Neural progenitor cell (in vitro differentiated cells): Measurements from ENCODE around the gene ABTB2. TPM values are rescaled to one million over a fixed set of nuclear protein-coding genes. Genes with fewer than 3 reads are reported as not detected.

Experiments
- DNase-seq: peaks from one replicate; pipeline ENCODE4 v3.0.0-alpha.2; 2016; ENCODE audit warnings: low spot score
- H2AFZ ChIP-seq: fragments of 200-600 bp; sonication (generic); replicated peaks from 2 replicates; pipeline ENCODE4 v1.6.1; 2016; ENCODE audit warnings: antibody characterized with exemption
- H3F3A ChIP-seq: fragments of 200-600 bp; sonication (generic); 2 replicates; pipeline ENCODE4 v1.6.1; 2016; ENCODE audit warnings: antibody characterized with exemption, low read depth
- H3K27ac ChIP-seq: fragments of 200-600 bp; sonication (generic); 2 replicates; pipeline ENCODE4 v1.5.1; 2016; ENCODE audit warnings: mild to moderate bottlenecking
- H3K27me3 ChIP-seq: fragments of 200-600 bp; sonication (generic); 2 replicates; pipeline ENCODE4 v1.6.1; 2016; ENCODE audit warnings: mild to moderate bottlenecking, moderate library complexity
- H3K36me3 ChIP-seq: fragments of 200-600 bp; sonication (generic); 2 replicates; pipeline ENCODE4 v1.5.1; 2016
- H3K4me1 ChIP-seq: fragments of 200-600 bp; sonication (generic); 2 replicates; pipeline ENCODE4 v1.6.1; 2016; ENCODE audit warnings: mixed run types
- H3K4me2 ChIP-seq: fragments of 200-600 bp; sonication (generic); 2 replicates; pipeline ENCODE4 v1.6.1; 2016
- H3K4me3 ChIP-seq: fragments of 200-600 bp; sonication (generic); 2 replicates; pipeline ENCODE4 v1.5.1; 2016
- H3K79me2 ChIP-seq: fragments of 200-600 bp; sonication (generic); 2 replicates; pipeline ENCODE4 v1.6.1; 2016; ENCODE audit warnings: low read depth
- H3K9ac ChIP-seq: fragments of 200-600 bp; sonication (generic); 2 replicates; pipeline ENCODE4 v1.6.1; 2016
- H3K9me3 ChIP-seq: fragments of 200-600 bp; sonication (generic); 2 replicates; pipeline ENCODE4 v1.5.1; 2016; ENCODE audit warnings: low read depth
- H4K20me1 ChIP-seq: fragments of 200-600 bp; sonication (generic); 2 replicates; pipeline ENCODE4 v1.6.1; 2016; ENCODE audit warnings: low read depth
- H3K27ac Mint-ChIP-seq: 3 replicates; pipeline ENCODE4 v1.8.0; 2021; ENCODE audit warnings: mixed read lengths
- H3K27me3 Mint-ChIP-seq: 2 replicates; pipeline ENCODE4 v1.8.0; 2022; ENCODE audit warnings: low read depth, mild to moderate bottlenecking, inconsistent platforms, moderate library complexity, mixed read lengths; ENCODE audit not compliant: insufficient read depth
- H3K36me3 Mint-ChIP-seq: 3 replicates; pipeline ENCODE4 v1.8.0; 2021; ENCODE audit warnings: mixed read lengths
- H3K4me1 Mint-ChIP-seq: 3 replicates; pipeline ENCODE4 v1.8.0; 2021; ENCODE audit warnings: mixed read lengths
- H3K4me3 Mint-ChIP-seq: 3 replicates; pipeline ENCODE4 v1.8.0; 2021; ENCODE audit warnings: mild to moderate bottlenecking, moderate library complexity, mixed read lengths
- H3K9me3 Mint-ChIP-seq: 3 replicates; pipeline ENCODE4 v1.8.0; 2020; ENCODE audit warnings: mixed read lengths
- EZH2 ChIP-seq: fragments of 200-600 bp; sonication (generic); IDR thresholded peaks from 2 replicates; pipeline ENCODE4 v1.6.1; 2017; ENCODE audit warnings: antibody characterized with exemption, mild to moderate bottlenecking, moderate library complexity
- EZH2phosphoT487 ChIP-seq: fragments of 200-600 bp; sonication (generic); IDR thresholded peaks from 2 replicates; pipeline ENCODE4 v1.6.1; 2017; ENCODE audit warnings: antibody characterized with exemption
- total RNA-seq: library from RNA; depleted of rRNA; stranded (reverse); fragments of >200 nt; gene quantifications from 2 replicates; pipeline ENCODE4 v1.2.3, GENCODE V29; 2015; ENCODE audit warnings: low replicate concordance
- TF ChIP-seq, protein P1 (sequence below): fragments of 200-600 bp; sonication (generic); IDR thresholded peaks from 2 replicates; pipeline ENCODE4 v1.5.1; 2017; ENCODE audit warnings: antibody characterized with exemption, mild to moderate bottlenecking

ABTB2 gene
- total RNA-seq, 1 donor from 2014 or later, result 0.37 TPM

DNA sequence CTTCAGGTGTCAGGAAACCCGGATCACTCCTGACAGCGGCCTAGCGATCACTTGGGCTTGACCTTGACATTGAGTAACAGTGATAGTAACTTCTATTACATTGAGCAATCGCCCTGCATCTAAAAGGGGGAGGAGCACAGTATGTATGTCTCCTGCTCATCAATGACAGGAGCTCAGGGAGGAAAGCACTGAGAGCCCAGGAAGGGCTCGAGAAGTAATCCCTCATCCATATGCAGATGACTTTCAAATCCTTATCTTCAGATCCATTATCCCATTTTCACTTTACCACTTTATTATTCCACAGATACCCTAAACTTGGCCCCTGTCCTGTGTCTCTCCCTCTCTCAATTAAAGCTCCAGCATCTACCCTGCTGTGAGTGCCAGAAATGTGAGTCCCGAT is 47.8 kb downstream of the ABTB2 start:
- Mint-ChIP-seq H3K36me3 (no peaks in the 10 kb centered on the region), H3K4me3 (no peak overlapping the region), H3K4me1 (peaks cover 10% of the 10 kb centered on the region), H3K27me3 (peaks cover 5% of the 10 kb centered on the region), H3K27ac (no peak overlapping the region), H3K9me3 (no peaks in the 10 kb centered on the region)
- no peak for TF ChIP-seq EZH2phosphoT487
- TF ChIP-seq EZH2, result no peak
- TF ChIP-seq, protein P1, sequence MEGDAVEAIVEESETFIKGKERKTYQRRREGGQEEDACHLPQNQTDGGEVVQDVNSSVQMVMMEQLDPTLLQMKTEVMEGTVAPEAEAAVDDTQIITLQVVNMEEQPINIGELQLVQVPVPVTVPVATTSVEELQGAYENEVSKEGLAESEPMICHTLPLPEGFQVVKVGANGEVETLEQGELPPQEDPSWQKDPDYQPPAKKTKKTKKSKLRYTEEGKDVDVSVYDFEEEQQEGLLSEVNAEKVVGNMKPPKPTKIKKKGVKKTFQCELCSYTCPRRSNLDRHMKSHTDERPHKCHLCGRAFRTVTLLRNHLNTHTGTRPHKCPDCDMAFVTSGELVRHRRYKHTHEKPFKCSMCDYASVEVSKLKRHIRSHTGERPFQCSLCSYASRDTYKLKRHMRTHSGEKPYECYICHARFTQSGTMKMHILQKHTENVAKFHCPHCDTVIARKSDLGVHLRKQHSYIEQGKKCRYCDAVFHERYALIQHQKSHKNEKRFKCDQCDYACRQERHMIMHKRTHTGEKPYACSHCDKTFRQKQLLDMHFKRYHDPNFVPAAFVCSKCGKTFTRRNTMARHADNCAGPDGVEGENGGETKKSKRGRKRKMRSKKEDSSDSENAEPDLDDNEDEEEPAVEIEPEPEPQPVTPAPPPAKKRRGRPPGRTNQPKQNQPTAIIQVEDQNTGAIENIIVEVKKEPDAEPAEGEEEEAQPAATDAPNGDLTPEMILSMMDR, result no peak
- Histone ChIP-seq H4K20me1 (no peaks in the 10 kb centered on the region), H2AFZ (no peak overlapping the region), H3K79me2 (no peaks in the 10 kb centered on the region), H3K36me3 (no peaks in the 10 kb centered on the region), H3K27me3 (no peaks in the 10 kb centered on the region), H3F3A (no peaks in the 10 kb centered on the region), H3K4me3 (no peak overlapping the region), H3K27ac (no peak overlapping the region), H3K4me2 (no peak overlapping the region), H3K4me1 (no peaks in the 10 kb centered on the region), H3K9ac (no peak overlapping the region), H3K9me3 (no peaks in the 10 kb centered on the region)
- no peak for DNase-seq

DNA sequence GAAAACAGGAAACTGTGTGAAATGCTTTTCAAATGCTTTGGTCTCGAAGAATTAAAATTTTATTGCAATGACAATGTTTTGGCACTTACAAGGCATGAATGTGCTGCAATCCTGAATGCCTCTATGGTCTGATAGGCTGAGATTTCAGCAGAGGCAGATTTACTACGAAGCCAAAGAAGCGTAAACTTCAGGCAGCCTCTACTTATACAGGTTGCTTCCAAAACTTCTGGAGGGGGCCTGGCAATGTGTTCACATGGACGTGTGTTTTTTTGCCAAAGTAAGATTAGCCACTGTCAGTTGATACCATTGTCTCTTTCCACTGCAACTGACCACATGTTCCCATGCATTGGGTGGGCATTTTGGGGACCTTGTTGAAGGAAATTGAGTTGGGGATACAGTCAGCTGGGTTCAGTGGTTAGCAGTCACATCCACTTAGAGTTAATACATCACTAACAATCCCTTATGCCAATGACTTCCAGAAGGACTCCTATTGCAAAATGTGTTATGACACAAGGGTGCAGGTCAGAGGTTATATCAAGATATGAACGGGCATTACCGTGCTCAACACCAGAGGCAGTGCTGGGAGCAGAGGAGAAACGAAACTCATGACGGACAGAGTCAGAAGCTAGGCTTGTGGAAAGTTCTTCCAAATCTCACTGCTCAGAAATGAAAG is 48.8 kb downstream of the ABTB2 start:
- Mint-ChIP-seq H3K4me3 (no peak overlapping the region), H3K9me3 (no peaks in the 10 kb centered on the region), H3K4me1 (peaks cover 10% of the 10 kb centered on the region), H3K36me3 (no peaks in the 10 kb centered on the region), H3K27me3 (peaks cover 6% of the 10 kb centered on the region), H3K27ac (no peak overlapping the region)
- TF ChIP-seq EZH2, result no peak
- H3K4me2 ChIP-seq, result no peak overlapping the region
- H3K4me3 ChIP-seq, result no peak overlapping the region
- no peaks in the 10 kb centered on the region for H3K27me3 ChIP-seq
- DNase-seq, result no peak
- no peaks in the 10 kb centered on the region for H3K79me2 ChIP-seq
- H2AFZ ChIP-seq, result no peak overlapping the region
- H3K36me3 ChIP-seq, result no peaks in the 10 kb centered on the region
- no peak overlapping the region for H3K9ac ChIP-seq
- no peaks in the 10 kb centered on the region for H3K4me1 ChIP-seq
- no peak overlapping the region for H3K27ac ChIP-seq
- no peaks in the 10 kb centered on the region for H3F3A ChIP-seq
- no peaks in the 10 kb centered on the region for H3K9me3 ChIP-seq
- H4K20me1 ChIP-seq, result no peaks in the 10 kb centered on the region

DNA sequence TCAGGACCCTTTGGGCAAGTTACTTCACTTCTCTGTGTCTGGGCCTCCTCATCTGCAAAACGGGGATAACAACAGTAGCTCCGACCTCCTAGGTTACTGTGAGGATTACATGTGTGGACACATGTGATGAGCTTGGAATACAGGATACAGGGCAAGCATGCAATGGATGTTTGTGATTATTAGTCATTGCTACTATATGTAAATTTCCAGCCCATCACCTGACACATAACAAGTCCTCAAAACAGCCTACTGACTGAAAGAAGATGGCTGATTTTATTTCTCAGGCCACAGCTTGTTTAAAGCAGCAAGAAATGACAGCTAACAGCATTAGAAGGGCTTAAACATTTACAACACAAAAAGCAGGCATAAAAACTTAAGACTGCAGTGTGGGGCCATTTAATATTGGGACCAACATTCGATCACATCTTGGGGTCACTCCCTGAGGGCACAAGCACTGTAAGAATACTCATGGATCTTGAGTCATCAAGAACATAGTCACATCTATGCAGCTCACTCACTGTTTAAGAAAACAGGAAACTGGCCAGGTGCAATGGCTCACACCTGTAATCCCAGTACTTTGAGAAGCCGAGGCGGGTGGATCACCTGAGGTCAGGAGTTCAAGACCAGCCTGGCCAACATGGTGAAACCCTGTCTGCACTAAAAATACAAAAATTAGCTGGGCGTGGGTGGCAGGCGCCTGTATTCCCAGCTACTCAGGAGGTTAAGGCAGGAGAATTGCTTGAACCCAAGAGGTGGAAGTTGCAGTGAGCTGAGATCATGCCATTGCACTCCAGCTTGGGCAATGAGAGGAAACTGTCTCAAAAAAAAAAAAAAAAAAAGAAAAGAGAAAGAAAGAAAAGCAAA is 49.5 kb downstream of the ABTB2 start:
- no peak overlapping the region for H3K27ac ChIP-seq
- no peaks in the 10 kb centered on the region for H3K36me3 ChIP-seq
- no peak overlapping the region for H2AFZ ChIP-seq
- H3F3A ChIP-seq, result no peaks in the 10 kb centered on the region
- Mint-ChIP-seq H3K4me1 (peaks cover 10% of the 10 kb centered on the region), H3K9me3 (no peaks in the 10 kb centered on the region), H3K27me3 (peaks cover 5% of the 10 kb centered on the region), H3K27ac (no peak overlapping the region), H3K36me3 (no peaks in the 10 kb centered on the region), H3K4me3 (no peak overlapping the region)
- H3K9me3 ChIP-seq, result no peaks in the 10 kb centered on the region
- no peaks in the 10 kb centered on the region for H3K4me1 ChIP-seq
- no peak overlapping the region for H3K4me2 ChIP-seq
- no peak for DNase-seq
- no peaks in the 10 kb centered on the region for H3K79me2 ChIP-seq
- TF ChIP-seq EZH2phosphoT487, result no peak
- no peak for TF ChIP-seq EZH2
- TF ChIP-seq, protein P1, result no peak
- no peak overlapping the region for H3K4me3 ChIP-seq
- H3K9ac ChIP-seq, result no peak overlapping the region
- H3K27me3 ChIP-seq, result no peaks in the 10 kb centered on the region
- no peaks in the 10 kb centered on the region for H4K20me1 ChIP-seq

DNA sequence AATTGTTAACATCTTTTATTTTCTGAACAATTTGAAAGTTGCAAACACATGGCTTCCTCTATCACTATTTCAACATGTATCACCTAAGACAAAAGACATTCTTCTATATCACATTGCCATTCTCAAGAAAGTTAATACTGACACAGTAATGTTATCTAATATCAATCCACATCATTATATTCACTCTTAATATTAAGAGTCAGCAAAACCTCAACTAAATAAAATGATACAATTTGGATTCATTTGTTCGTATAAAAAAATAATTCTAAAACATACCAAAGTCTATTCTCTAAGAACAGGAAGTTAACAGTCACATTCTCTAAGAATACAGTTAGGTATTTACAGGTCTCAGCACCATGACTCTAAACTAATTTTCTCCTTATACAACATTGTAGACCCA is 52.0 kb downstream of the ABTB2 start:
- TF ChIP-seq EZH2phosphoT487 (no peak), EZH2 (no peak)
- TF ChIP-seq, protein P1, result no peak
- no peak overlapping the region for H2AFZ ChIP-seq
- peaks cover 2% of the 10 kb centered on the region for H3K4me1 ChIP-seq
- no peak overlapping the region for H3K27ac Mint-ChIP-seq
- no peak overlapping the region for H3K4me3 ChIP-seq
- no peaks in the 10 kb centered on the region for H3K9me3 Mint-ChIP-seq
- no peaks in the 10 kb centered on the region for H3K36me3 ChIP-seq
- no peak overlapping the region for H3K27ac ChIP-seq
- peaks cover 5% of the 10 kb centered on the region for H3K27me3 Mint-ChIP-seq
- no peaks in the 10 kb centered on the region for H3K36me3 Mint-ChIP-seq
- DNase-seq, result no peak
- no peaks in the 10 kb centered on the region for H3K9me3 ChIP-seq
- no peaks in the 10 kb centered on the region for H3F3A ChIP-seq
- no peaks in the 10 kb centered on the region for H3K79me2 ChIP-seq
- no peak overlapping the region for H3K4me2 ChIP-seq
- H3K4me3 Mint-ChIP-seq, result no peak overlapping the region
- H3K27me3 ChIP-seq, result no peaks in the 10 kb centered on the region
- H4K20me1 ChIP-seq, result no peaks in the 10 kb centered on the region
- peaks cover 18% of the 10 kb centered on the region for H3K4me1 Mint-ChIP-seq
- no peak overlapping the region for H3K9ac ChIP-seq
